GM21825 (cell line): ENCODE measurements around the gene ANAPC5.

ENCODE experiments used
- ATAC-seq: cut with Tn5 transposase; IDR thresholded peaks from one replicate; pipeline ENCODE4 v1.9.1; 2021; ENCODE audit warnings: mild to moderate bottlenecking, moderate library complexity; ENCODE audit not compliant: unreplicated experiment

The ANAPC5 gene

DNA sequence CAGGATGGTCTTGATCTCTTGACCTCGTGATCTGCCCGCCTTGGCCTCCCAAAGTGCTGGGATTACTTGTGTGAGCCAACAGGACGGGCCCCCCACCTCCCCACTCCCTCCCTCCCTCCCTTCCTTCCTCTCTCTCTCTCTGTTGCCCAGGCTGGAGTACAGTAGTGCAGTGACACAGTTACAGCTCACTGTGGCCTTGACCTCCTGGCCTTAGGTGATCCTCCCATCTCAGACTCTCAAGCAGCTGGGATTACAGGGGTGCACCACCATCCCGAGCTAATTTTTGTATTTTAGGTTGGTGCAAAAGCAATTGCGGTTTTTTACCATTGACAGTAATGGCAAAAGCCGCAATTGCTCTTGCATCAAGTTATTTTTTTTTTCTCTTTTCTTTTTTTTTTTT is 19.2 kb upstream of the ANAPC5 start:
- no peak for ATAC-seq

- no peak for ATAC-seq
Observed at GRCh38 chr12:121366063-121366459, 13.8 kb upstream of the ANAPC5 start.

DNA sequence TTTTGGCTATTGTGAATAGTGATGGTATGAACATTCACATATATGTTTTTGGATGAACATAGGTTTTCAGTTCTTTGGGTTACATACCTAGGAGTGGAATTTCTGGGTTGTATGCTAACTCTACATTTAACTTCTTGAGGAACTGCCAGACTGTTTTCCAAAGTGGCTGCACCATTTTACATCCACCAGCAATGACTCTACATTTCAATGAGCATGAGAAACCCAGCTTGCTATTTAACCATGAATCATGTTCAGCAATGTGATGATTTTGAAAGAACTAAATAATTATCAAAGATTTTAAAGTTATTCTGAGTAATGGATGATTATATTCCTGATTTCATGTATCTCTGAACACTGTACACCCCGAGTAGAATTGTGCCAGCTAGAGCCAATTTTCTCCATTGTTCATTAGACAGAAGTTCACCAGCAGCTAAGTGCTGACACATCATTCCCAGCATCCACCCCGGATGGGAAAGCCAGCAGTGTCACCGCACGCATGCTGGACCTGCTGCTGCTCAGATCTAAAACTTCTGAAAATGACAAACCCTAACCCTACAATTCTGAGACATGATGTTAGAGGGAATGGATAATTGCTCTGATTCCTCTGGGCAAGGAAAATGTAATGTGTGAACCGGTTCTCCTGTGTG is 13.3 kb upstream of the ANAPC5 start:
- no peak for ATAC-seq

DNA sequence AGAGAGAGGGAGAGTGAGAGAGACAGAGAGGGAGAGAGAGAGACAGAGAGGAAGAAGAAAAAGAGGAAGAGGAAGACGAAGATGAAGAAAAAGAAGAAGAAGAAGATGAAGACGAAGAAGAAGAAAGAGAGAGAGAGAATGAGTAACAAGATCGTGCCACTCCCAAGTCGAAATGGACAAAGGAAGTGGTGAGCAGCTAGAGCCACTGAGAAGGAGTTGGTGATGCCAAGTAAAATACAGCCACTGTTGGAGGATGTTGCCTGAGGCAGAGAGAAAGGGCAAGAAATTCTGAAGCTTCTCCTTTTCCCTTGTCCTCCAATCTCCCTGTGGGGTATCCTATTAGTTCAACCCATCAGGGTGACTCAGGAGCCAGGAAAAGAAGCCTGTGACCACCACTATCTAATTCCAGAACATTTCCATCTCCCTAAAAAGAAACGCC is 12.5 kb upstream of the ANAPC5 start:
- ATAC-seq: no peak

GRCh38 chr12:121358073-121358472 is 5.9 kb upstream of the ANAPC5 start:
- ATAC-seq: no peak

DNA sequence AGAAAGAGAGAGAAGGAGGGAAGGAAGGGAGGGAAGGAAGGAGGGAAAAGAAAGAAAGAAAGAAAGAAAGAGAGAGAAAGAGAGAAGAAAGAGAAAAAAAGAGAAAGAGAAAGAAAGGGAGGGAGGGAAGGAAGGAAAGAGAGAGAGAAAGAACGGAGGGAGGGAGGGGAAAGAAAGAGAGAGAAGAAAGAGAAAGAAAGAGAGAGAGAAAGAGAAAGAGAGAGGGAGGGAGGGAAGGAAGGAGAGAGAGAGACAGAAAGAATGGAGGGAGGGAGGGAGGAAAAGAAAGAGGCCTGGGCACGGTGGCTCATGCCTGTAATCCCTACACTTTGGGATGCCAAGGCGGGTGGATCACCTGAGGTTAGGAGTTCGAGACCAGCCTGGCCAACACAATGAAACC is 5.1 kb upstream of the ANAPC5 start:
- ATAC-seq: no peak

DNA sequence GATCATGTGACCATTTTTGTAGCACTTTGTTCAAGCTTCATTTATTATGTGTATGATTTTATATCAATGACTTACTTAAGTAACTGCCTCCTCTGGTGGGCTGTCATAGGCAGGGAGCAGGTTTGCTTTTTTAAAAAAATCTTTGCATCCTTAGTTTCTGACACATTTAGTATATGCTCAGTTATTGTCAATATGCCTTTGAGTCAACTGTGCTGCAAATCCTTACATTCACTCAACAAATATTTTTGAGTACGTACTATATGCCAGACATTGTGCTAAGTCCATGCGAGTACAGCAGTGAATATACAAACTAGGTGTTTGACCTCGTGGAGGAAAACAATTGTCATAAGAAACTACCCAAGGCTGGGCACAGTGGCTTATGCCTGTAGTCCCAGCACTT is 4.4 kb upstream of the ANAPC5 start:
- ATAC-seq: no peak

DNA sequence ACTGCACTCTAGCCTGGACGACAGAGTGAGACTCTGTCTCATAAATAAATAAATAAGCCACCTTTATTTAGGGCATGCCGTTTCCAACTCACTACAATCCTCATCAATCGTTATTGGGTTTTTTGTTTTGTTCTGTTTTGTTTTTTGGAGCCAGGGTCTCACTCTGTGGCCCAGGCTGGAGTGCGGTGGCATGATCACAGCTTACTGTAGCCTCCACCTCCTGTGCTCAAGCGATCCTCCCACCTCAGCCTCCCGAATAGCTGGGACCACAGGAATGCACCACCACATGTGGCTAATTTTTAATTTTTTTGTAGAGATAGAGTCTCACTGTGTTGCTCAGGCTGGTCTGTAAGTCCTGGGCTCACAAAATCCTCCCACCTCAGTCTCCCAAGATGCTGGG is 3.6 kb upstream of the ANAPC5 start:
- ATAC-seq: no peak

- ATAC-seq: peak; percentile 5
Observed at GRCh38 chr12:121352682-121353018, 439 bp upstream of the ANAPC5 start.

- ATAC-seq: no peak
Observed at GRCh38 chr12:121346747-121347146, 5.5 kb downstream of the ANAPC5 start.

DNA sequence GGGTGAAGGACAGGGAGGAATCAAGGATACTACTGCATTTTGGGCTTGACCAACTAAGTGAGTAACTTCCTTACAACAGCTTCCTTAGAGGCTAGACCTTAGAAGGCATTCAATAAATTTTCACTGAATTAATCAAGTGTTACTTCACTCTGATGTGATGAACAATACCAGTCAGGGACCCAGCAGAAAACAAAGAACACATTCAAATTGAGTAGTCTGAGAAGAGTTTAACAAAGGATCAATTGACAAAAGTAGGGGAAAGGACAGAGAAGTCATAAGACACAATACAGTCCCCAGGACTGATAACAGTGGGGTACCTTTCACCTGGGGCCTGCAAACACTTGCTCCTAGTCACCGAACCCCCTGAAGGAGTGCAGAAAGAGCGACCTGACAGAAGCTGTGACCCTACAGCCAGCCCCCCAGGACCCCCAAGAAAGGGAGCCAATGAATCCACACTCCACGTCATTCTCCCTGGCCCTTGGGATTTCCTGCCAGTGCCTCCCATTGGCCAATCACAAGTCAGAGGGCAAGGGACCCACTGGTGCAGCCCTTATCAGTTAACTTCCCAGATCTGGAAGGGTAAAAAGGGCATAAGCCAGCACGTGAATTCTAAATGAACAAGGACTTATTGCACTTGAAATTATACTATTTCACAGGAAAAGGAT is 6.9 kb downstream of the ANAPC5 start:
- no peak for ATAC-seq

DNA sequence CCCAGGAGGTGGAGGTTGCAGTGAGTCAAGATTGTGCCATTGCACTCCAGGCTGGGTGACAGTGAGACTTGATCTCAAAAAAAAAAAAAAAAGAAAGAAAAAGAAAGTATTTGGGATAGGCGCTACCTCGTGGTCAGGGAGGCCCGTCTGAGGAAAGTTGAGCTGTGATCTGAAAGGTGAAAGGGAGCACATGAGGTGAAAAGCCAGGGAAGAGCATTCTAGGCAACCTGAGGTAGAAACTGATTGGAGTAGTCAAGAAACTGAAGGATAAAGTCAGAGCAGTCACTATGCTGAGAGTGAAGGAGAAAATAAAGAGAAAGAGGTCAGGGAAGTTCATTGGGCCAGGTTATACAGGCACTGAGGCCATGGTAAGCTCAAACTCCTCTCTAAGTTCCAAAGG is 7.7 kb downstream of the ANAPC5 start:
- ATAC-seq: no peak

DNA sequence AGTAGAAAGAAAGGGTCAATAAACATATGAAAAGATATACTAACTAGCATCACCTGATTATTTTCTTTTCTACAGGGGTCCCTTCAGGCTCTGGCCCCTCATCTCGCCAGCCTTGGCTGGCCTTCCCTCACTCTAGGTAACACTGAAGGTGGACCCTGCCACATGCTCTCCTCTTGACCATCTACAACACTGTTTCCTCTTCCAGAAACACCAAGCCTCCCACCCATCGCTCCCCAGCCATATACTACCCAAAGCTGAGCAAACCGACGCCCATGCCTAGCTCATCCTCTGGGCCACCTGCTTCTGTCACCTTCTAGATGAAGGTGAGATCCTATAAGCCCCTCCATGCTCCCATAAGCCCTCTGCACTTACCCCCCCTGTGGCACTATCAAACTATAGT is 14.8 kb downstream of the ANAPC5 start:
- ATAC-seq: no peak

DNA sequence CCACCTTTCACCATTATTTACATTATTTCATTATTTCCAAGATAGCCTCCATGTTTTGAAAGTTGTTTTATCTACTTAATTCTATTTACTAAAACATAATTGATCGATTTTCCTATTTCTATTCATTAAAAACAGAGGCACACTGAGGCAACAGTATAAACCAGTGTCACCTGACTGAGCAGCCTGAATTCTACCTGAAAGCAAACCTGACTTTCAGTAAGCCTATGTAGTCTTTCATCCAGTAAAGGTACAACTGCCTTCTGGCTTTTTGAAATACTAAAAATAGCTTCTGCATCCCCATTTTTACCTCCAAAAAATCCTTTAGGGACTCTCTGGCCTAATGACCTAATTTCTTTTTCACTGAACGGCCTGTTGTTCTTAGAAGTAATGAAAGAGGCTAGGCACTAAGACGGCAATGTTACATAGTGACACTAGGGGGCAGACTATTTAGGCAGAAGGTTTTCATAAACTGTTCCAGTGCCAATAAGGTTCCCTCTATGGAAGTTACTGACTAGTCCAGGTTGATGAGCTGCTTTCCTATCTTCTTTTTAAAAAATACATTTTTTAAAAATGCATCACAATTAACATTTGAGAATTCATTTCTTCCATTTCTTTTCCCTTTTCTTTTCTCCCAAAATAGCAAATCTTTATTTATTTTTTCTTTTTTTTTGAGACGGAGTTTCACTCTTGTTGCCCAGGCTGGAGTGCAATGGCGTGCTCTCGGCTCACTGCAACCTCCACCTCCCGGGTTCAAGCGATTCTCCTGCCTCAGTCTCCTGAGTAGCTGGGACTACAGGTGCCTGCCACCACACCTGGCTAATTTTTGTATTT is 17.5 kb downstream of the ANAPC5 start:
- peak; percentile 55 for ATAC-seq

GRCh38 chr12:121333747-121334146 is 18.5 kb downstream of the ANAPC5 start:
- no peak for ATAC-seq

- ATAC-seq: no peak
Observed at GRCh38 chr12:121331248-121331647, 21.0 kb downstream of the ANAPC5 start.

DNA sequence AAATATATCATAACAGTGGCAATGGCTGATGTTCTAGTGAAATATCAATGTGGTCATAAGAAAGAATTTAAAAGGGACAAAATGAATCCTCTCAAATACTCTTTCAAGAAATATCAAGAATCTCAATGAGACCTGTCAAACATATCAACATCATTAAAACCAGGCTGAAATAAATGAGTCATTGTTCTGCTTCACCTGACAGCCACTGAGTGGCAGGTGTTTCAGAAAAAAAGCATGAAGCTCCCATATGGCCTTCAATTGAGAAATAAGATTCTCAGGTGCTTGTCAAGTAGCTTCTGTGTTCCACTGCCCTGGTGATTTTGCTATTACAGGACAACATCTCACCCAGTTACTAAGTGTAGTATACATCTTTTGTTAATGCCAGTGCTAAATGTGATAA is 21.5 kb downstream of the ANAPC5 start:
- ATAC-seq: no peak

DNA sequence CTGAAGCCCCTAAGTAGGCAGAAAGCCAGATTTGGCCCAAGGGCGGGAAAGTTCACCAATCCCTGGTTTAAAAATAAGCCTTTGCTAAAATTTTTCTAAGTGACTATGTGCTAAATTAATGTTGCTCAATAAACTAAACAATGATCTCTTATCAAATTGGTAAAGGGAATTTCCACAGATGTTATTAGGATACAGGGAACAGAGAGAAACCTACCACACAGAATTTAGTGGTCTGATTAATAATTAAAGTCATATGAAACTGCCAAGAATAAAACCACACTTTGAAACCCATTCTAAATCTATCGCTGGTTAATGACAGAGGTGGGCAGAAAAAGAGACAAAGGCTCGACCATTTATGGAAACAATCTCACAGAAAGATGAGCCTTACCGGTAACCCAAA is 22.0 kb downstream of the ANAPC5 start:
- no peak for ATAC-seq

DNA sequence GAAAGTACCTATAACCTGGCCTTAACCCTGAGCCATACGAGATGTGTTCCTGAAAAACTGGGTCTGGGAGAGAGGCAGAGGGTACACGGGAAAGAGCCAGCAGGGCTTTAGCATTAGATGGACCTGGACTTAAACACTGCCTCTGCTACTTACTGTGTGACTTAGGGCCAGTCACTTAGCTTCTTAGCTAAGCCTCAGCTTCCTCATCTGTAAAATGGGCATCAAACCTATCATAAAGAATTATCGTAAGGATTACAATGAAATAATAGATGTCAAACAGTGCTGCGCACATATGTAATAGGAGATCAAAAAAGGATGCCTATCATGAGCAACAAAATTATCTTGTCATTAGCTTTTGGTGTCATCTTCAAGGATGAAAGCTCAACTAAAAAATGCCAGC is 23.6 kb downstream of the ANAPC5 start:
- ATAC-seq: no peak

DNA sequence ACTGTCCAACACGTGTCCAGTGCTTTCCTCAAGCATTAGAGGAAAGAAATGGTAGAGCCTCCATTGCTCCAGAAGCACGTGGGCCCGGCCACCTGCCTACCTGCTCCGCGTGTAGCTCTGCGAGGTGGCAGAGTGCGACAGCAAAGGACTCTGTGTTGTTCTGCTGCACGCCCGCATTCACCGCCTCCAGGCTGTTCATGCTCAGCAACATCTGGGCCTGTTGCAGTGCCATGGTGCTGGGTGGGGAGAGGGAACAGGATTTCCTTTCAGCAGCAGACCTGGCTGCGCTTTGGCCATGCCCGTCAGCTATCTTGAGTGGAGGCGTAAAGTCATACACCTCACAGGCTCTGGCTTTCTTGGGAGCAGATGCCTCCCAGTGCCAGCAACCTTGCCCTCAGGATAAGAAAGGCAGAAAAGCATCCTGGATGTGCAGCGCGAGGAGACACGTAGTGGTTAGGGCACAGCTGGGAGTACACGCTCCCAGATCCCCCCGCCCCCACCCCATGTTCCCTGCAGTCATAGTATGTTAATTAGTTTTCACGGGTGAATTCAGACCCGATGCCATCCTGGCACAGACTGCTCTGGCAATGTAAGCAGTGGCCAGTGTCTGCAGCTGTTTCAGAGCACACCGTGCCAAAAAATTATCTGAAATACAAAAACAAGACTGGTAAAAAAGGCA is 25.1 kb downstream of the ANAPC5 start:
- no peak for ATAC-seq

- no peak for ATAC-seq
Observed at GRCh38 chr12:121325922-121326396, 26.3 kb downstream of the ANAPC5 start.
